Tibial nerve (tissue), 4 donors: ENCODE measurements around the gene DTNB. TPM values are rescaled to one million over a fixed set of nuclear protein-coding genes. Genes with fewer than 3 reads are reported as not detected.

Experiments
- DNase-seq, 2 donors: peaks; one replicate each; pipeline ENCODE4 v3.0.0-alpha.2; 2019; ENCODE audit warnings: low spot score in 2 of 2
- H3K27ac ChIP-seq, 4 donors: fragments of 200-600 bp; sonication (generic) in 3 of 4; one replicate each; pipeline ENCODE4 v1.5.1; 2017 to 2019; ENCODE audit warnings: mild to moderate bottlenecking in 1 of 4
- H3K27me3 ChIP-seq, 2 donors: fragments of 200-600 bp; sonication (generic) in 1 of 2; one replicate each; pipeline versions ENCODE4 v1.5.1 to v1.6.0; 2017 to 2019
- H3K36me3 ChIP-seq, 3 donors: fragments of 200-600 bp; sonication (generic); one replicate each; pipeline ENCODE4 v1.5.1; 2018 to 2019
- H3K4me1 ChIP-seq, 4 donors: fragments of 200-600 bp; sonication (generic) in 3 of 4; one replicate each; pipeline ENCODE4 v1.5.1; 2017 to 2019
- H3K4me3 ChIP-seq, 4 donors: fragments of 200-600 bp; sonication (generic) in 3 of 4; one replicate each; pipeline ENCODE4 v1.5.1; 2017 to 2019; ENCODE audit warnings: mild to moderate bottlenecking in 1 of 4, moderate library complexity in 1 of 4
- H3K9me3 ChIP-seq, 4 donors: fragments of 200-600 bp; sonication (generic) in 3 of 4; one replicate each; pipeline ENCODE4 v1.5.1; 2017 to 2019
- CTCF ChIP-seq, 5 experiments: fragments of 200-600 bp in 3 of 5; fragments of 450-650 bp in 2 of 5; sonication (generic) in 3 of 5; IDR thresholded peaks; one replicate each; pipeline ENCODE4 v1.5.1; 2016 to 2019; ENCODE audit warnings: antibody characterized with exemption in 5 of 5, mild to moderate bottlenecking in 3 of 5, moderate library complexity in 2 of 5
- EP300 ChIP-seq, 2 donors: sonication (generic); formaldehyde crosslinking; IDR thresholded peaks; one replicate each; pipeline ENCODE4 v1.6.1; 2017; ENCODE audit warnings: antibody characterized with exemption in 2 of 2, mild to moderate bottlenecking in 1 of 2
- POLR2A ChIP-seq, 2 donors: fragments of 450-650 bp; IDR thresholded peaks; one replicate each; pipeline ENCODE4 v1.6.1; 2017; ENCODE audit warnings: antibody characterized with exemption in 2 of 2, mild to moderate bottlenecking in 2 of 2, moderate library complexity in 2 of 2
- WGBS, 2 donors: methylation state at CpG; one replicate each; pipeline ENCODE4 v1.1.5; 2018; 5-methylcytosine and 5-hydroxymethylcytosine counted together
- total RNA-seq, 4 donors: library from RNA; depleted of rRNA; stranded (reverse); fragments of >200 nt; gene quantifications; one replicate each; pipeline ENCODE4 v1.1.0, GENCODE V29; 2016

Gene DTNB
- total RNA-seq, 4 donors from 2014 or later: 9.4 to 18.6 (median 13.1) TPM

- Histone ChIP-seq H3K27ac (no peak overlapping the region), H3K27me3 (no peaks in the 10 kb centered on the region), H3K4me1 (no peaks in the 10 kb centered on the region), H3K9me3 (no peaks in the 10 kb centered on the region), H3K36me3 (no peaks in the 10 kb centered on the region), H3K4me3 (no peak overlapping the region)
- TF ChIP-seq CTCF (IDR thresholded peaks at IDR 0.05) (no peak), POLR2A (IDR thresholded peaks at IDR 0.05) (no peak), EP300 (IDR thresholded peaks at IDR 0.05) (no peak)
- WGBS, 2 donors: 82% methylated on average over 20 of the region's 20 CpGs
- no peak for DNase-seq
These were observed 11.4 kb upstream of the DTNB start for GRCh38 chr2:25684577-25685473.

- H3K27ac ChIP-seq: no peak overlapping the region
- H3K4me1 ChIP-seq: no peaks in the 10 kb centered on the region
- WGBS, 2 donors: 87 to 94% methylated on average over 4 of the region's 4 CpGs
- no peaks in the 10 kb centered on the region for H3K27me3 ChIP-seq
- DNase-seq: no peak
- H3K36me3 ChIP-seq: no peaks in the 10 kb centered on the region
- no peak for TF ChIP-seq CTCF (IDR thresholded peaks at IDR 0.05)
- TF ChIP-seq POLR2A (IDR thresholded peaks at IDR 0.05): no peak
- no peak for TF ChIP-seq EP300 (IDR thresholded peaks at IDR 0.05)
- no peaks in the 10 kb centered on the region for H3K9me3 ChIP-seq
- H3K4me3 ChIP-seq: no peak overlapping the region
These were observed 8.7 kb upstream of the DTNB start for GRCh38 chr2:25682082-25682481.

- H3K36me3 ChIP-seq: no peaks in the 10 kb centered on the region
- TF ChIP-seq EP300 (IDR thresholded peaks at IDR 0.05) (no peak), CTCF (IDR thresholded peaks at IDR 0.05) (no peak), POLR2A (IDR thresholded peaks at IDR 0.05) (no peak)
- H3K9me3 ChIP-seq: no peaks in the 10 kb centered on the region
- WGBS, 2 donors: 73 to 84% methylated on average over 4 of the region's 4 CpGs
- peaks cover 0 to 7% (median 3%) of the 10 kb centered on the region in 4 donors for H3K4me1 ChIP-seq
- H3K4me3 ChIP-seq: no peak overlapping the region
- no peaks in the 10 kb centered on the region for H3K27me3 ChIP-seq
- DNase-seq: no peak
- no peak overlapping the region for H3K27ac ChIP-seq
These were observed 4.5 kb upstream of the DTNB start for GRCh38 chr2:25677877-25678276.

- 8 to 10% methylated on average over 10 of the region's 10 CpGs for WGBS, 2 donors
- DNase-seq: peak in 1 of 2 donors; percentile 24
- H3K4me3 ChIP-seq: peak overlapping the region; percentile 61 to 94 (median 76)
- TF ChIP-seq POLR2A (IDR thresholded peaks at IDR 0.05) (no peak), CTCF (IDR thresholded peaks at IDR 0.05) (no peak), EP300 (IDR thresholded peaks at IDR 0.05) (no peak)
- no peaks in the 10 kb centered on the region for H3K27me3 ChIP-seq
- H3K36me3 ChIP-seq: no peaks in the 10 kb centered on the region
- peak overlapping the region in 3 of 4 donors; percentile 71 to 84 (median 83) for H3K27ac ChIP-seq
- peaks cover 0 to 16% (median 6%) of the 10 kb centered on the region in 4 donors for H3K4me1 ChIP-seq
- no peaks in the 10 kb centered on the region for H3K9me3 ChIP-seq
These were observed 643 bp upstream of the DTNB start for GRCh38 chr2:25674077-25674362.

- H3K9me3 ChIP-seq: no peaks in the 10 kb centered on the region
- 5 to 7% methylated on average over 46 to 59 of the region's 60 CpGs for WGBS, 2 donors
- H3K4me1 ChIP-seq: peaks cover 0 to 16% (median 6%) of the 10 kb centered on the region in 4 donors
- peak in 1 of 2 donors; percentile 17 for DNase-seq
- H3K27ac ChIP-seq: peak overlapping the region; percentile 53 to 90 (median 86)
- H3K4me3 ChIP-seq: peak overlapping the region; percentile 60 to 94 (median 68)
- TF ChIP-seq POLR2A (IDR thresholded peaks at IDR 0.05): no peak
- peak in 1 of 5 experiments; percentile 33 for TF ChIP-seq CTCF (IDR thresholded peaks at IDR 0.05)
- no peaks in the 10 kb centered on the region for H3K36me3 ChIP-seq
- no peaks in the 10 kb centered on the region for H3K27me3 ChIP-seq
These were observed 680 bp downstream of the DTNB start for GRCh38 chr2:25672494-25673299.
